ENCODE results near the gene CCDC12.

The CCDC12 gene

DNA sequence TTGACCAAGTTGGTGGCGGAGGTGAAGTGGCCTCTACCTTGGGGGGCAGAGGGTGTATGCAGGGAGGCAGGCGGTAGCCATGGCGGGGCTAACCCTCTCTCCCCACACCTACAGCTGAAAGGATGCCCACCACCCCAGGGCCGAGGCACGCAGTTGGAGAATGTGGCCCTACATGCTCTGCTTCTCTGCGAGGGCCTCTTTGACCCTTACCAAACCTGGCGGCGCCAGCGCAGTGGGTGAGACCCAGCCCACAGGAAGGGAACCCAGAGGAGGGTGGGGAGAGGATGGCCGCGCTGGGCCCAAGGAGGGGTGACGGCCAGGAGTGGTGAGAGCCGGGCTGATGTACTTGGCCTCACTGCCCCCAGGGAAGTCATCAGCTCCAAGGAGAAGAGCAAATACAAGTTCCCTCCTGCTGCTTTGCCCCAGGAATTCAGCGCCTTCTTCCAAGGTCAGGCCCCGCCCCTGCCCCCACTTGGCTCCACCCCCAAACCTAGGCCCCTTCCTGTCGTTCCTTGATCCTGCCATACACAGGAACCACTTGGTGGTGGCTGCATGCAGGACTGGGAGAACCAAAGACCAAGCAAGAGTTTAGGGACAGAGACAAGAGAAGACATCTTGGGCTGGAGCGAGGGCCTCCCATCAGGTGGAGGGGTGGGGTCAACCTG is 12.7 kb upstream of the CCDC12 start (continued):
- TF ChIP-seq, protein P1, sequence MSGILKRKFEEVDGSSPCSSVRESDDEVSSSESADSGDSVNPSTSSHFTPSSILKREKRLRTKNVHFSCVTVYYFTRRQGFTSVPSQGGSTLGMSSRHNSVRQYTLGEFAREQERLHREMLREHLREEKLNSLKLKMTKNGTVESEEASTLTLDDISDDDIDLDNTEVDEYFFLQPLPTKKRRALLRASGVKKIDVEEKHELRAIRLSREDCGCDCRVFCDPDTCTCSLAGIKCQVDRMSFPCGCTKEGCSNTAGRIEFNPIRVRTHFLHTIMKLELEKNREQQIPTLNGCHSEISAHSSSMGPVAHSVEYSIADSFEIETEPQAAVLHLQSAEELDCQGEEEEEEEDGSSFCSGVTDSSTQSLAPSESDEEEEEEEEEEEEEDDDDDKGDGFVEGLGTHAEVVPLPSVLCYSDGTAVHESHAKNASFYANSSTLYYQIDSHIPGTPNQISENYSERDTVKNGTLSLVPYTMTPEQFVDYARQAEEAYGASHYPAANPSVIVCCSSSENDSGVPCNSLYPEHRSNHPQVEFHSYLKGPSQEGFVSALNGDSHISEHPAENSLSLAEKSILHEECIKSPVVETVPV (CRISPR knock-in tag; IDR thresholded peaks at IDR 0.05): no peak
- no peak for TF ChIP-seq ZNF565 (CRISPR knock-in tag; conservative IDR thresholded peaks at IDR 0.05; ENCODE audit: low read depth)

- ATAC-seq: no peak
- TF ChIP-seq CREB5 (CRISPR knock-in tag; IDR thresholded peaks at IDR 0.05; ENCODE audit: low read depth) (no peak), ZNF565 (CRISPR knock-in tag; conservative IDR thresholded peaks at IDR 0.05; ENCODE audit: low read depth) (no peak), ARNTL (CRISPR knock-in tag; IDR thresholded peaks at IDR 0.05; ENCODE audit: borderline replicate concordance, low read depth) (no peak), ZFP30 (CRISPR knock-in tag; IDR thresholded peaks at IDR 0.05) (no peak), ESRRG (CRISPR knock-in tag; IDR thresholded peaks at IDR 0.05) (no peak), CSDC2 (CRISPR knock-in tag; IDR thresholded peaks at IDR 0.05) (no peak)
- TF ChIP-seq, protein P2, sequence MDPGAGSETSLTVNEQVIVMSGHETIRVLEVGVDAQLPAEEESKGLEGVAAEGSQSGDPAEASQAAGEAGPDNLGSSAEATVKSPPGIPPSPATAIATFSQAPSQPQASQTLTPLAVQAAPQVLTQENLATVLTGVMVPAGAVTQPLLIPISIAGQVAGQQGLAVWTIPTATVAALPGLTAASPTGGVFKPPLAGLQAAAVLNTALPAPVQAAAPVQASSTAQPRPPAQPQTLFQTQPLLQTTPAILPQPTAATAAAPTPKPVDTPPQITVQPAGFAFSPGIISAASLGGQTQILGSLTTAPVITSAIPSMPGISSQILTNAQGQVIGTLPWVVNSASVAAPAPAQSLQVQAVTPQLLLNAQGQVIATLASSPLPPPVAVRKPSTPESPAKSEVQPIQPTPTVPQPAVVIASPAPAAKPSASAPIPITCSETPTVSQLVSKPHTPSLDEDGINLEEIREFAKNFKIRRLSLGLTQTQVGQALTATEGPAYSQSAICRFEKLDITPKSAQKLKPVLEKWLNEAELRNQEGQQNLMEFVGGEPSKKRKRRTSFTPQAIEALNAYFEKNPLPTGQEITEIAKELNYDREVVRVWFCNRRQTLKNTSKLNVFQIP (CRISPR knock-in tag; IDR thresholded peaks at IDR 0.05; ENCODE audit: borderline replicate concordance, low read depth): no peak
- TF ChIP-seq, protein P1 (CRISPR knock-in tag; IDR thresholded peaks at IDR 0.05): no peak
These were observed 12.1 kb upstream of the CCDC12 start for GRCh38 chr3:46988616-46989015.

DNA sequence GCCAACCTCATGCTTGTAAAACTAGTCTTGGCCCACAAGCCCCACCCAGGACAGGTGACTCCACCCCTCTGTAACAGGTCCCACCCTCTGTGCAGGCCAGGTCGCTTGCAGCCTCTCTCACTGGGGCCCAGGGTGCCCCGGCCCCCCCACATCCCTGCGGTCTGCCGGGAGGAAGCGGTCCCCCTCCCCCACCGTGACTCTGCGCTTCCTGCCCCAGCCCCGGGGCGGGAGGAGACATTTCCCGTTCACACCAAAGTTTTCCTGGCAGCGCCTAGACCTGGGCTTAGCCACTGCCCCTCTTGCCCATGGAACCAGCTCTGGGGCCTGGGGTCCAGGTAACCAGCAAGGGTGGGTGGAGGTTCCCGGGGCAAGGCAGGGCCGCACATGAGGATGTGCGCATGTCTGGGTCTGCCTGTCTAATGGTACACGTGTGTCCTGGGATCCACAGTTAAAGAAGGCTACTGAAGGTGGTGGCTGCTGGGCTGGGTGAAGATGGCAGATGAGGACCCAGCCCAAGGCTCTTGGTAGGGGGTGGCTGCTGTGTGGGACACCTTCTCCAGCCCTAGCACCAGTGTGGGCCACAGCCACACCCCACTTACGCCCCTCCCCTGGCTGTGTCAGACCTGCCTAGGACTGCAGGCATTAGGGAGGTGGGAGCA is 11.3 kb upstream of the CCDC12 start:
- no peak for TF ChIP-seq ZNF8 (CRISPR knock-in tag; IDR thresholded peaks at IDR 0.05)
- TF ChIP-seq ISL1 (CRISPR knock-in tag; IDR thresholded peaks at IDR 0.05): no peak
- TF ChIP-seq ZC3H10 (CRISPR knock-in tag; IDR thresholded peaks at IDR 0.05): no peak
- TF ChIP-seq, protein P2 (CRISPR knock-in tag; IDR thresholded peaks at IDR 0.05; ENCODE audit: borderline replicate concordance, low read depth): no peak
- no peak for TF ChIP-seq ZFP30 (CRISPR knock-in tag; IDR thresholded peaks at IDR 0.05)
- no peak for TF ChIP-seq TOX (CRISPR knock-in tag; IDR thresholded peaks at IDR 0.05; ENCODE audit: borderline replicate concordance)
- no peak for TF ChIP-seq ZNF565 (CRISPR knock-in tag; conservative IDR thresholded peaks at IDR 0.05; ENCODE audit: low read depth)
- no peak for TF ChIP-seq SNAI2 (CRISPR knock-in tag; IDR thresholded peaks at IDR 0.05)
- TF ChIP-seq, protein P3, sequence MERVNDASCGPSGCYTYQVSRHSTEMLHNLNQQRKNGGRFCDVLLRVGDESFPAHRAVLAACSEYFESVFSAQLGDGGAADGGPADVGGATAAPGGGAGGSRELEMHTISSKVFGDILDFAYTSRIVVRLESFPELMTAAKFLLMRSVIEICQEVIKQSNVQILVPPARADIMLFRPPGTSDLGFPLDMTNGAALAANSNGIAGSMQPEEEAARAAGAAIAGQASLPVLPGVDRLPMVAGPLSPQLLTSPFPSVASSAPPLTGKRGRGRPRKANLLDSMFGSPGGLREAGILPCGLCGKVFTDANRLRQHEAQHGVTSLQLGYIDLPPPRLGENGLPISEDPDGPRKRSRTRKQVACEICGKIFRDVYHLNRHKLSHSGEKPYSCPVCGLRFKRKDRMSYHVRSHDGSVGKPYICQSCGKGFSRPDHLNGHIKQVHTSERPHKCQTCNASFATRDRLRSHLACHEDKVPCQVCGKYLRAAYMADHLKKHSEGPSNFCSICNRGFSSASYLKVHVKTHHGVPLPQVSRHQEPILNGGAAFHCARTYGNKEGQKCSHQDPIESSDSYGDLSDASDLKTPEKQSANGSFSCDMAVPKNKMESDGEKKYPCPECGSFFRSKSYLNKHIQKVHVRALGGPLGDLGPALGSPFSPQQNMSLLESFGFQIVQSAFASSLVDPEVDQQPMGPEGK (CRISPR knock-in tag; IDR thresholded peaks at IDR 0.05; ENCODE audit: borderline replicate concordance): no peak
- TF ChIP-seq BACH2 (CRISPR knock-in tag; IDR thresholded peaks at IDR 0.05; ENCODE audit: borderline replicate concordance): no peak
- no peak for TF ChIP-seq ARNTL (CRISPR knock-in tag; IDR thresholded peaks at IDR 0.05; ENCODE audit: borderline replicate concordance, low read depth)
- TF ChIP-seq RARB (CRISPR knock-in tag; IDR thresholded peaks at IDR 0.05): no peak
- TF ChIP-seq PPARA (CRISPR knock-in tag; IDR thresholded peaks at IDR 0.05; ENCODE audit: borderline replicate concordance): no peak
- TF ChIP-seq TSHZ2 (CRISPR knock-in tag; IDR thresholded peaks at IDR 0.05): no peak

More for the DNA sequence above, 11.3 kb upstream of the CCDC12 start:
- ATAC-seq: no peak

All from SK-N-SH treated with all-trans-retinoic acid at 6 μM for 48 hours (cell line).